ENCODE measurements around the gene CFTR.

The CFTR gene

GRCh38 chr7:117485118-117485620 lies 5.3 kb downstream of the CFTR start:
- TF ChIP-seq REST (IDR thresholded peaks at IDR 0.05; ENCODE audit: insufficient read depth in 1 of 2, low read depth in 2 of 2, low read length in 2 of 2) (no peak), TAF1 (IDR thresholded peaks at IDR 0.05; ENCODE audit: borderline replicate concordance, insufficient read depth, low read length) (no peak), POLR2AphosphoS5 (IDR thresholded peaks at IDR 0.05; ENCODE audit: low read depth, low read length) (no peak), SIN3A (IDR thresholded peaks at IDR 0.05; ENCODE audit: borderline replicate concordance, insufficient read depth, low read length) (no peak), FOXP2 (optimal IDR thresholded peaks at IDR 0.05; ENCODE audit: borderline replicate concordance, extremely low read depth, extremely low read length, insufficient read depth) (no peak)

- TF ChIP-seq REST (IDR thresholded peaks at IDR 0.05; ENCODE audit: insufficient read depth in 1 of 2, low read depth in 2 of 2, low read length in 2 of 2) (no peak), FOXP2 (optimal IDR thresholded peaks at IDR 0.05; ENCODE audit: borderline replicate concordance, extremely low read depth, extremely low read length, insufficient read depth) (no peak), TAF1 (IDR thresholded peaks at IDR 0.05; ENCODE audit: borderline replicate concordance, insufficient read depth, low read length) (no peak), POLR2AphosphoS5 (IDR thresholded peaks at IDR 0.05; ENCODE audit: low read depth, low read length) (no peak), SIN3A (IDR thresholded peaks at IDR 0.05; ENCODE audit: borderline replicate concordance, insufficient read depth, low read length) (no peak)
Observed at GRCh38 chr7:117489016-117489415, 9.2 kb downstream of the CFTR start.

- TF ChIP-seq POLR2AphosphoS5 (IDR thresholded peaks at IDR 0.05; ENCODE audit: low read depth, low read length) (no peak), TAF1 (IDR thresholded peaks at IDR 0.05; ENCODE audit: borderline replicate concordance, insufficient read depth, low read length) (no peak), REST (IDR thresholded peaks at IDR 0.05; ENCODE audit: insufficient read depth in 1 of 2, low read depth in 2 of 2, low read length in 2 of 2) (no peak), SIN3A (IDR thresholded peaks at IDR 0.05; ENCODE audit: borderline replicate concordance, insufficient read depth, low read length) (no peak), FOXP2 (optimal IDR thresholded peaks at IDR 0.05; ENCODE audit: borderline replicate concordance, extremely low read depth, extremely low read length, insufficient read depth) (no peak)
Observed at GRCh38 chr7:117489430-117489829, 9.6 kb downstream of the CFTR start.

GRCh38 chr7:117489911-117490310 lies 10.1 kb downstream of the CFTR start:
- no peak for TF ChIP-seq POLR2AphosphoS5 (IDR thresholded peaks at IDR 0.05; ENCODE audit: low read depth, low read length)

GRCh38 chr7:117492649-117493048 lies 12.8 kb downstream of the CFTR start:
- TF ChIP-seq TAF1 (IDR thresholded peaks at IDR 0.05; ENCODE audit: borderline replicate concordance, insufficient read depth, low read length): no peak
- TF ChIP-seq SIN3A (IDR thresholded peaks at IDR 0.05; ENCODE audit: borderline replicate concordance, insufficient read depth, low read length): no peak
- TF ChIP-seq REST (IDR thresholded peaks at IDR 0.05; ENCODE audit: insufficient read depth in 1 of 2, low read depth in 2 of 2, low read length in 2 of 2): no peak
- no peak for TF ChIP-seq FOXP2 (optimal IDR thresholded peaks at IDR 0.05; ENCODE audit: borderline replicate concordance, extremely low read depth, extremely low read length, insufficient read depth)
- TF ChIP-seq POLR2AphosphoS5 (IDR thresholded peaks at IDR 0.05; ENCODE audit: low read depth, low read length): no peak
